Measurements from ENCODE around the gene SAT1.

Gene SAT1

DNA sequence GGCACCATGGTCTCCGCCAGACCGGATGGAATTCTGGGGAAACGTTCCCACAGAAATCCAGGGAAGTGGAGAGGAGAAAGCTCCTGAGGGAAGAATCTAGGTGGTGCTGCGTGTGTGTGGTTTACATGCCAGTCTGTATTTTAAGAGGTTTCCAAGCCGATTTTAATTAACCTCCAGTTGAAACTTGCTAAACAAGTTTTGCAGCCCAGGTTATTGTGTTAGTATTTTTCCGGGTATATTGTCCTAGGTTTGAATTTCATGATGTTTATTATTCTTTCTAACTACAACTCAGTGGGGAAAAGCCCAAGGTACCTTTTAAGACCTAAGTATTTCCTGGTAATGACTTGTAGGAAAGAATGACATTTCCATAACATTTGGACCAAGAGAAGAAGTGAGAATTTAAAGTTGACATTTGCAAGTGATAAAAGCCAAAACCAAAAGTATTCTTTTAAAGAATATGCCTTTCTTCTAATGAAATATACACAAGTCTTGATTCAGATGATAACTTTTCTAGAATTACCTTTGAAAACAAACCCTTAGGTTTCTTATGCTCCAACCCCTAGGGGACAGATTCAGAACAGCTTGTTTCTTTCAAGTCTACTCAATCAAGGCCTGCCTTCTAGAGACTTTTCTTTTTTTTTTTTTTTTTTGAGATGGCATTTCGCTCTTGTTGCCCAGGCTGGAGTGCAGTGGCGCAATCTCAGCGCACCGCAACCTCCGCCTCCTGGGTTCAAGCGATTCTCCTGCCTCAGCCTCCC, 14.6 kb downstream of the SAT1 start:
- Histone ChIP-seq H3K9me2 (replicated peaks; ENCODE audit: low read depth, low read length) (no peaks in the 10 kb centered on the region), H3F3A (ENCODE audit: low read depth) (no peaks in the 10 kb centered on the region), H3K79me2 (ENCODE audit: insufficient read depth, low read length) (no peaks in the 10 kb centered on the region), H3K4me1 (ENCODE audit: insufficient read depth, low read length, poor library complexity, severe bottlenecking) (no peaks in the 10 kb centered on the region), H3K36me3 (ENCODE audit: insufficient read depth, low read length) (no peaks in the 10 kb centered on the region), H2AFZ (ENCODE audit: low read length) (no peak overlapping the region), H4K20me1 (ENCODE audit: insufficient read depth, low read length, poor library complexity, severe bottlenecking) (no peaks in the 10 kb centered on the region), H3K27me3 (ENCODE audit: insufficient read depth, low read length, poor library complexity, severe bottlenecking) (no peaks in the 10 kb centered on the region), H3K4me3 (ENCODE audit: low read length, poor library complexity, severe bottlenecking) (no peak overlapping the region), H3K9ac (ENCODE audit: low read depth, low read length, poor library complexity, severe bottlenecking) (no peak overlapping the region), H3K9me3 (ENCODE audit: insufficient read depth, low read depth, low read length) (no peaks in the 10 kb centered on the region), H3K4me2 (ENCODE audit: low read depth, low read length, poor library complexity, severe bottlenecking) (no peak overlapping the region)
- TF ChIP-seq, protein P1, sequence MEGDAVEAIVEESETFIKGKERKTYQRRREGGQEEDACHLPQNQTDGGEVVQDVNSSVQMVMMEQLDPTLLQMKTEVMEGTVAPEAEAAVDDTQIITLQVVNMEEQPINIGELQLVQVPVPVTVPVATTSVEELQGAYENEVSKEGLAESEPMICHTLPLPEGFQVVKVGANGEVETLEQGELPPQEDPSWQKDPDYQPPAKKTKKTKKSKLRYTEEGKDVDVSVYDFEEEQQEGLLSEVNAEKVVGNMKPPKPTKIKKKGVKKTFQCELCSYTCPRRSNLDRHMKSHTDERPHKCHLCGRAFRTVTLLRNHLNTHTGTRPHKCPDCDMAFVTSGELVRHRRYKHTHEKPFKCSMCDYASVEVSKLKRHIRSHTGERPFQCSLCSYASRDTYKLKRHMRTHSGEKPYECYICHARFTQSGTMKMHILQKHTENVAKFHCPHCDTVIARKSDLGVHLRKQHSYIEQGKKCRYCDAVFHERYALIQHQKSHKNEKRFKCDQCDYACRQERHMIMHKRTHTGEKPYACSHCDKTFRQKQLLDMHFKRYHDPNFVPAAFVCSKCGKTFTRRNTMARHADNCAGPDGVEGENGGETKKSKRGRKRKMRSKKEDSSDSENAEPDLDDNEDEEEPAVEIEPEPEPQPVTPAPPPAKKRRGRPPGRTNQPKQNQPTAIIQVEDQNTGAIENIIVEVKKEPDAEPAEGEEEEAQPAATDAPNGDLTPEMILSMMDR (conservative IDR thresholded peaks at IDR 0.05; ENCODE audit: low read length) = no peak
- no peak for TF ChIP-seq EZH2phosphoT487 (IDR thresholded peaks at IDR 0.05; ENCODE audit: borderline replicate concordance)

DNA sequence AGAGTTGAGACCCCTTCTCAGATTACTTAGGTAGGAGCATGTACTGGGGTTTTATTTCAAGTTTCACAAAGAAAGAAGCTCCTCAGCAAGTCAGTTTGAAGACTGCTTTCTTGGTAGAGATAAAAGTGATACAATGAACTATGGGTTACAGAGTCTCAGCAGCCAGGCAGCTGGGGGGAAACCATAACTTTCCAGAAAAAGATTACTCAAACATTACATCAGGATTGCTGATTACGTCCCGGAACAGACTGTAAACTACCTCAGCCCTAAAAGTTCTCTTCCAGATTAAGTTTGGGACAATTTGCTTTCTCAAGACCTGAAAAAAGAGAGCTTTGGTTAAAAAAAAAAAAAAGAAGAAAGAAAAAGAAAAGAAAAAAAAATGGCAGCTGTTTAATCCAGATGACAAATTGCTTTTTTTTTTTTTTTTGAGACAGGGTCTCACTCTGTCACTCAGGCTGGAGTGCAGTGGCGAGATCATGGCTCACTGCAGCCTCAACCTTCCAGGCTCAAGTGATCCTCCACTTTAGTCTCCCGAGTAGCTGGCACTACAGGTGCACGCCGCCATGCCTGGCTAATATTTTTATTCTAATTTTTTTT, 16.6 kb downstream of the SAT1 start:
- no peak overlapping the region for H3K9ac ChIP-seq (ENCODE audit: low read depth, low read length, poor library complexity, severe bottlenecking)
- H3K9me2 ChIP-seq (replicated peaks; ENCODE audit: low read depth, low read length) = no peaks in the 10 kb centered on the region
- H3K4me1 ChIP-seq (ENCODE audit: insufficient read depth, low read length, poor library complexity, severe bottlenecking) = no peaks in the 10 kb centered on the region
- no peak for TF ChIP-seq EZH2phosphoT487 (IDR thresholded peaks at IDR 0.05; ENCODE audit: borderline replicate concordance)
- TF ChIP-seq, protein P1 (conservative IDR thresholded peaks at IDR 0.05; ENCODE audit: low read length) = no peak
- no peaks in the 10 kb centered on the region for H3K9me3 ChIP-seq (ENCODE audit: insufficient read depth, low read depth, low read length)
- no peaks in the 10 kb centered on the region for H3K79me2 ChIP-seq (ENCODE audit: insufficient read depth, low read length)
- no peaks in the 10 kb centered on the region for H4K20me1 ChIP-seq (ENCODE audit: insufficient read depth, low read length, poor library complexity, severe bottlenecking)
- no peaks in the 10 kb centered on the region for H3K27me3 ChIP-seq (ENCODE audit: insufficient read depth, low read length, poor library complexity, severe bottlenecking)
- no peak overlapping the region for H3K4me3 ChIP-seq (ENCODE audit: low read length, poor library complexity, severe bottlenecking)
- H2AFZ ChIP-seq (ENCODE audit: low read length) = no peak overlapping the region
- no peaks in the 10 kb centered on the region for H3K36me3 ChIP-seq (ENCODE audit: insufficient read depth, low read length)
- no peaks in the 10 kb centered on the region for H3F3A ChIP-seq (ENCODE audit: low read depth)
- H3K4me2 ChIP-seq (ENCODE audit: low read depth, low read length, poor library complexity, severe bottlenecking) = no peak overlapping the region

DNA sequence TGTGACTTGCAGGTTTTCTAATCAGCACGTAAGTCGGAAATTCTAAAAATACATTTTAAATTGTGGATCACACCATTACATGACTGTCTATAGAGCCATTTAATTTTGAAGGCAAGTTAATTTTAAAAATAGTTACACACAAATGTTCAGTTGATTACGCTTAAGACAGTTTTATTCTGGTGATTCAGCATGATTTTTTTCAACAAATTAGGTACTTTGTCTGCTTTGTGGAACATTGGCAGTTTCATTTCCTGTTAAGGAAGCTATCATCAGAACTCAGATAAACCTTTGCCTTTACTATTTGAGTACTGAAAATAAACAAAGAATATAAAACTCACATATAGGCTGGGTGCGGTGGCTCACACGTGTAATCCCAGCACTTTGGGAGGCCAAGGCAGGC, 19.5 kb downstream of the SAT1 start:
- Histone ChIP-seq H3K79me2 (ENCODE audit: insufficient read depth, low read length) (no peaks in the 10 kb centered on the region), H3K9ac (ENCODE audit: low read depth, low read length, poor library complexity, severe bottlenecking) (no peak overlapping the region), H3K27me3 (ENCODE audit: insufficient read depth, low read length, poor library complexity, severe bottlenecking) (no peaks in the 10 kb centered on the region), H3K4me2 (ENCODE audit: low read depth, low read length, poor library complexity, severe bottlenecking) (no peak overlapping the region), H3K9me3 (ENCODE audit: insufficient read depth, low read depth, low read length) (no peaks in the 10 kb centered on the region), H3F3A (ENCODE audit: low read depth) (no peaks in the 10 kb centered on the region), H3K4me3 (ENCODE audit: low read length, poor library complexity, severe bottlenecking) (no peak overlapping the region), H3K4me1 (ENCODE audit: insufficient read depth, low read length, poor library complexity, severe bottlenecking) (no peaks in the 10 kb centered on the region), H2AFZ (ENCODE audit: low read length) (peak overlapping the region; percentile 52; the same call in 1 of the 2 replicates), H3K36me3 (ENCODE audit: insufficient read depth, low read length) (no peaks in the 10 kb centered on the region), H3K9me2 (replicated peaks; ENCODE audit: low read depth, low read length) (no peaks in the 10 kb centered on the region), H4K20me1 (ENCODE audit: insufficient read depth, low read length, poor library complexity, severe bottlenecking) (no peaks in the 10 kb centered on the region)
- no peak for TF ChIP-seq EZH2phosphoT487 (IDR thresholded peaks at IDR 0.05; ENCODE audit: borderline replicate concordance)
- TF ChIP-seq, protein P1 (conservative IDR thresholded peaks at IDR 0.05; ENCODE audit: low read length) = no peak
